Measurements from ENCODE around the gene MTARC2. TPM values are rescaled to one million over a fixed set of nuclear protein-coding genes. Genes with fewer than 3 reads are reported as not detected.
"Not testable (repeated sequence)": the region's sequence is repeated elsewhere in the genome, so short reads cannot be mapped to it uniquely, and the experiment has no call there.

MTARC2 gene
- total and polyA plus RNA-seq, 2 donors, result 18.2 to 31.0 TPM

GRCh38 chr1:220711056-220711809, 36.9 kb upstream of the MTARC2 start:
- H3K27ac ChIP-seq (ENCODE audit: low read depth), result no peak overlapping the region
- H3K4me3 ChIP-seq (ENCODE audit: low read depth, low read length), result no peak overlapping the region
- no peaks in the 10 kb centered on the region for H3K4me1 ChIP-seq (ENCODE audit: insufficient read depth)
- 78% methylated on average over 9 of the region's 9 CpGs for WGBS
- no peaks in the 10 kb centered on the region for H3K36me3 ChIP-seq (ENCODE audit: insufficient read depth)
- DNase-seq (ENCODE audit: extremely low spot score), result no peak

GRCh38 chr1:220715986-220716385, 32.1 kb upstream of the MTARC2 start:
- not testable (repeated sequence) for H3K4me3 ChIP-seq (ENCODE audit: low read depth, low read length); DNase-seq (ENCODE audit: extremely low spot score); H3K36me3 ChIP-seq (ENCODE audit: insufficient read depth); H3K4me1 ChIP-seq (ENCODE audit: insufficient read depth); H3K27ac ChIP-seq (ENCODE audit: low read depth)
- 96% methylated on average over 5 of the region's 5 CpGs for WGBS

DNA sequence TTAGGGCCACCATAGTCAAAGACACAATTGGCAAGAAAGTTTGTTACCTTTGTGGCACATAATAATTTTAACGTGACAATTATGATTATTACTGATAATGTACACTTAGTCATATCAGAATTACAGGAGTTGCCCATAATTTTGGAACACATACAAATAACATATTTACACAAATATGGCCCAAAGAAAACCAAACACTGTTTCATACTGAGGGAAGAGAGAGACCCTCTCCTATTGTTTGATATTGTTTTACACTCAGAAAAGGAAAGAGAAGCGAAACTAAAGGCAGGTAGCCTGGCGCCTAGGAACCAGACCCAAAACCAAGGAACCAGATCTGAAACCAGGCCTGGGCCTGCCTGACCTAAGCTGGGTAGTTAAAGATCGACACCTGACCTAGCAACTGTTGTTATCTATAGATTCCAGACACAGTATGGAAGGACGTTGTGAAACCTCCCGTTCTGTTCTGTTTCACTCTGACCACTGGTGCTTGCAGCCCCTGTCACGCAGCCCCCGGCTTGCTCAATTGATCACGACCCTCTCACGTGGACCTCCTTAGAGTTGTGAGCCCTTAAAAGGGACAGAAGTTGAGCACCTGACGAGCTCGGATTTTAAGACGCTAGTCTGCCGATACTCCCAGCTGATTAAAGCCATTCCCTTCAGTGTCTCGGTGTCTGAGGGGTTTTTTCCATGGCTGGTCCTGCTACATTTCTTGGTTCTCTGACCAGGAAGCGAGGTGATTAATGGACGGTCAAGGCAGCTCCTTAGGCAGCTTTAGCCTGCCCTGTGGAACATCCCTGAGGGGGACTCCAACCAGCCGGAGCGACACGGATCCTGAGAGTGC, 30.1 kb upstream of the MTARC2 start:
- no peak for DNase-seq (ENCODE audit: extremely low spot score)
- H3K4me3 ChIP-seq (ENCODE audit: low read depth, low read length), result no peak overlapping the region
- WGBS, result 84% methylated on average over 20 of the region's 20 CpGs
- H3K36me3 ChIP-seq (ENCODE audit: insufficient read depth), result no peaks in the 10 kb centered on the region
- H3K4me1 ChIP-seq (ENCODE audit: insufficient read depth), result no peaks in the 10 kb centered on the region
- no peak overlapping the region for H3K27ac ChIP-seq (ENCODE audit: low read depth)

GRCh38 chr1:220721266-220721665, 26.9 kb upstream of the MTARC2 start:
- 80% methylated on average over 7 of the region's 7 CpGs for WGBS
- not testable (repeated sequence) for H3K4me3 ChIP-seq (ENCODE audit: low read depth, low read length); H3K4me1 ChIP-seq (ENCODE audit: insufficient read depth); H3K36me3 ChIP-seq (ENCODE audit: insufficient read depth); H3K27ac ChIP-seq (ENCODE audit: low read depth); DNase-seq (ENCODE audit: extremely low spot score)

- Histone ChIP-seq H3K36me3 (ENCODE audit: insufficient read depth) (no peaks in the 10 kb centered on the region), H3K4me1 (ENCODE audit: insufficient read depth) (no peaks in the 10 kb centered on the region), H3K27ac (ENCODE audit: low read depth) (no peak overlapping the region), H3K4me3 (ENCODE audit: low read depth, low read length) (no peak overlapping the region)
- DNase-seq (ENCODE audit: extremely low spot score), result no peak
- 75% methylated on average over 3 of the region's 3 CpGs for WGBS
Measured at GRCh38 chr1:220726634-220727033, 21.5 kb upstream of the MTARC2 start.

DNA sequence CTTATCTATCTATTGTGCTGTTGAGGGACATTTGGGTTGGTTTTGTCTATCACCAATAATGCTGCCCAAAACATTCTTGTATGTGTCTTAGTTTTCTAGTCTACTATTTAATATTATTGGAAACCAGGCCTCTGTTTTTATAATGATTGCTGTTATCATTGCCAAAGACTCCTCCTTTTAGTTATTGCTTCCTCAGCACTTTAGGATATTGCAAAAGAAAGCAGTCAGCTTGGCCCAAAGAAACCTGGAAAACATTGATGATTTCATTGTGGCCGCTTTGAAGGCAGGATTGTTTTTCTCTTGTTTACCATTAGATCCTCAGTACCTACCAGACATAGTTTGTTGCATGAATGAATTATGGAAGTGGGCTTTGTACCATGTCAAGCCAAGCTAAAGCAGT, 20.6 kb upstream of the MTARC2 start:
- Histone ChIP-seq H3K36me3 (ENCODE audit: insufficient read depth) (no peaks in the 10 kb centered on the region), H3K27ac (ENCODE audit: low read depth) (no peak overlapping the region), H3K4me3 (ENCODE audit: low read depth, low read length) (no peak overlapping the region), H3K4me1 (ENCODE audit: insufficient read depth) (no peaks in the 10 kb centered on the region)
- no peak for DNase-seq (ENCODE audit: extremely low spot score)
- 90% methylated on average over 1 of the region's 1 CpG for WGBS

GRCh38 chr1:220730486-220730885, 17.6 kb upstream of the MTARC2 start:
- DNase-seq (ENCODE audit: extremely low spot score), result no peak
- 89% methylated on average over 2 of the region's 2 CpGs for WGBS

DNA sequence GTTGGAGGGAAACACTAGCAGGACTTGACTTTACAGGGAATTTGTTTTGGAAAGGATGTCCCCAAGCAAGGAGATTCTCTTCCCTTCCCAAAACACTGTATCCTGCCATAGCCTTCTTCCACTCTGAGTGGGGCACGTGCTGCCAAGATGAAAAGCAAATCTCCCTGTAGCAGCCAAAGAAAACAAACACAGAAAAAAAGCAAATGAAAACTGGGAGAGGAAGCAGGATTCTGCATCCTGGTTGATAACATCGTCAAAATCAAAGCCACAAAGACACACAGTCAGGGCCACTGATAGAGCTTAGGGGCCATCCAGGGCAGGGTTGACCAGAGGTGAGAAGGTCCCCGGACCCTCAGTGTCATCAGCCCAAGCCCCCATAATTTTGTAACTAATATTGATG, 16.0 kb upstream of the MTARC2 start:
- Histone ChIP-seq H3K27ac (ENCODE audit: low read depth) (no peak overlapping the region), H3K4me3 (ENCODE audit: low read depth, low read length) (no peak overlapping the region), H3K4me1 (ENCODE audit: insufficient read depth) (no peaks in the 10 kb centered on the region), H3K36me3 (ENCODE audit: insufficient read depth) (no peaks in the 10 kb centered on the region)
- DNase-seq (ENCODE audit: extremely low spot score), result no peak
- 57% methylated on average over 3 of the region's 3 CpGs for WGBS

More at GRCh38 chr1:220730486-220730885, 17.6 kb upstream of the MTARC2 start:
- no peak overlapping the region for H3K27ac ChIP-seq (ENCODE audit: low read depth)
- no peaks in the 10 kb centered on the region for H3K4me1 ChIP-seq (ENCODE audit: insufficient read depth)
- no peak overlapping the region for H3K4me3 ChIP-seq (ENCODE audit: low read depth, low read length)
- no peaks in the 10 kb centered on the region for H3K36me3 ChIP-seq (ENCODE audit: insufficient read depth)

DNA sequence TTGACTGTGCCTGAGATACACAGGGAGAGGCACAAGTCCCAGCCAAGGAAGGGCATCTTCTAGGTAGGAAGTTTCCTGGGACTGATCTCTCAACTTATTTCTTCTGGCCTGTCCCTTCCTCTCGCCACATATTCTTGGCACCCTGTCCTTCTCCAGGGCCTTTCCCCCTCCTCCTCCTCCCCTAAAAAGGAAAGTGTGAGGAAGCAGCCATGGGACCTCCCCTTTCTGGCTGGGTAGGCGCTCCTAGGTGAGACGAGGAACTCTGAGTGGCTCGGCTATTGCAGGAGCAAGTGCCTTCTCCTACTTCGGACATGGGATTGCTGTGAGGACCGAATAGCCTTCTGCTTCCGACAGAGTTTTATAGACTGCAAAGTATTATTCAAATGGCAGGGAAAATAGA, 15.5 kb upstream of the MTARC2 start:
- DNase-seq (ENCODE audit: extremely low spot score), result no peak
- H3K4me1 ChIP-seq (ENCODE audit: insufficient read depth), result no peaks in the 10 kb centered on the region
- no peak overlapping the region for H3K27ac ChIP-seq (ENCODE audit: low read depth)
- H3K36me3 ChIP-seq (ENCODE audit: insufficient read depth), result no peaks in the 10 kb centered on the region
- no peak overlapping the region for H3K4me3 ChIP-seq (ENCODE audit: low read depth, low read length)
- 85% methylated on average over 7 of the region's 7 CpGs for WGBS

- H3K36me3 ChIP-seq (ENCODE audit: insufficient read depth), result no peaks in the 10 kb centered on the region
- no peaks in the 10 kb centered on the region for H3K4me1 ChIP-seq (ENCODE audit: insufficient read depth)
- no peak overlapping the region for H3K4me3 ChIP-seq (ENCODE audit: low read depth, low read length)
- 5% methylated on average over 15 of the region's 15 CpGs for WGBS
- H3K27ac ChIP-seq (ENCODE audit: low read depth), result no peak overlapping the region
- DNase-seq (ENCODE audit: extremely low spot score), result no peak
Measured at GRCh38 chr1:220733086-220733601, 15.0 kb upstream of the MTARC2 start.

DNA sequence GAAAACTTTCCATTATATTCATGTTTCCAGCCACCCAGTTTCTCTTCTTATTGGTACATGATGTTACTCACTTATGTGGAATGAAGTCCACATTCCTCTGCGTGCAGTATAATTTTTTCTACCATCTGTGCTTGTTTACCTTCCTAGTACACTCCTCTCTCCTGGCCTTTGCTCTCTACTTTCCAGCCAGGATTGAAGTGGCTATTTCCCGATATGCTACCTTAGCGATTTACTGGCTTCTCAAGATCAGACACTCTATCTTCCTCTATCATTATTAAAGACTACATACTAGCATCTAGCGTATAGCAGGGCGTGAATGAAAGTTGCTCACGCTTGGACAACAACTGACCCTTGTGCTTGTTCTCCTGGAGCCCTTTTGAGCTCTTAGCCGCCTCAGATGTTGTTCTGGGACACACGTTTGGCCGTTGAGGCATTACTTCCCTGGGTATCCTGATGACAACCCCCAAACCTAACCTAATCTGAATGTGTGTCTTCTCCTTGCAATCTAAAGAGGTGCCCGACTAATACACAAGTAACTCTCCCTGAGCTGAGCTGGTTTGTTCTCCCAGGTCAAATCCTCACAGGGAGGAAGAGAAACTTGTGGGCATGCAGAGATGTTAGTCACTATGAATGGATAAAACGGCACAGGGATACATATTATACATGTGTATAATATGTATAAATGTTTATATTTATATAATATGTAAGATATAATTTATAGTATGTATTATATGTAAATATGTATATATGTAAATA, 13.4 kb upstream of the MTARC2 start:
- Histone ChIP-seq H3K36me3 (ENCODE audit: insufficient read depth) (no peaks in the 10 kb centered on the region), H3K27ac (ENCODE audit: low read depth) (no peak overlapping the region), H3K4me1 (ENCODE audit: insufficient read depth) (no peaks in the 10 kb centered on the region), H3K4me3 (ENCODE audit: low read depth, low read length) (no peak overlapping the region)
- DNase-seq (ENCODE audit: extremely low spot score), result no peak
- 77% methylated on average over 11 of the region's 11 CpGs for WGBS

GRCh38 chr1:220736283-220736682, 11.8 kb upstream of the MTARC2 start:
- not testable (repeated sequence) for H3K4me3 ChIP-seq (ENCODE audit: low read depth, low read length); H3K36me3 ChIP-seq (ENCODE audit: insufficient read depth)
- WGBS, result 96% methylated on average over 7 of the region's 7 CpGs

DNA sequence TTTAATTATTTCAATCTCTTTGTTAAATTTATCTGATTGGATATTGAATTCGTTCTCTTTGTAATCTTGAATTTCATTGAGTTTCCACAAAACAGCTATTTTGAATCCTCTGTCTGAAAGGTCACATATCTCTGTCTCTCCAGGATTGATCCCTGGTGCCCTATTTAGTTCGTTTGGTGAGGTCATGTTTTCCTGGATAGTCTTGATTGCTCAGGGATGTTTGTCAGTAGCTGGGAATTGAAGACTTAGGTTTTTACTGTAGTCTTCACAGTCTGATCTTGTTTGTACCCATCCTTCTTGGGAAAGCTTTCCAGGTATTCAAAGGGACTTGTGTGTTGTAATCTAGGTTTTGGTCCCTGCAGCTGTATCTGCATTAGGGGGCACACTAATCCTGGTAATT, 6.8 kb upstream of the MTARC2 start:
- no peak overlapping the region for H3K27ac ChIP-seq (ENCODE audit: low read depth)
- no peaks in the 10 kb centered on the region for H3K4me1 ChIP-seq (ENCODE audit: insufficient read depth)
- WGBS, result 57% methylated on average over 2 of the region's 2 CpGs
- H3K4me3 ChIP-seq (ENCODE audit: low read depth, low read length), result no peak overlapping the region
- no peaks in the 10 kb centered on the region for H3K36me3 ChIP-seq (ENCODE audit: insufficient read depth)
- no peak for DNase-seq (ENCODE audit: extremely low spot score)

More at GRCh38 chr1:220736283-220736682, 11.8 kb upstream of the MTARC2 start:
- H3K4me1 ChIP-seq (ENCODE audit: insufficient read depth); DNase-seq (ENCODE audit: extremely low spot score); H3K27ac ChIP-seq (ENCODE audit: low read depth): not testable (repeated sequence)

All from urinary bladder (tissue), 4 donors.